ENCODE measurements around the gene MLH3. TPM values are rescaled to one million over a fixed set of nuclear protein-coding genes. Genes with fewer than 3 reads are reported as not detected.

MLH3 gene
- total RNA-seq, 4 donors from 2014 or later: 27.4 to 41.9 (median 31.1) TPM

- TF ChIP-seq, protein P1, sequence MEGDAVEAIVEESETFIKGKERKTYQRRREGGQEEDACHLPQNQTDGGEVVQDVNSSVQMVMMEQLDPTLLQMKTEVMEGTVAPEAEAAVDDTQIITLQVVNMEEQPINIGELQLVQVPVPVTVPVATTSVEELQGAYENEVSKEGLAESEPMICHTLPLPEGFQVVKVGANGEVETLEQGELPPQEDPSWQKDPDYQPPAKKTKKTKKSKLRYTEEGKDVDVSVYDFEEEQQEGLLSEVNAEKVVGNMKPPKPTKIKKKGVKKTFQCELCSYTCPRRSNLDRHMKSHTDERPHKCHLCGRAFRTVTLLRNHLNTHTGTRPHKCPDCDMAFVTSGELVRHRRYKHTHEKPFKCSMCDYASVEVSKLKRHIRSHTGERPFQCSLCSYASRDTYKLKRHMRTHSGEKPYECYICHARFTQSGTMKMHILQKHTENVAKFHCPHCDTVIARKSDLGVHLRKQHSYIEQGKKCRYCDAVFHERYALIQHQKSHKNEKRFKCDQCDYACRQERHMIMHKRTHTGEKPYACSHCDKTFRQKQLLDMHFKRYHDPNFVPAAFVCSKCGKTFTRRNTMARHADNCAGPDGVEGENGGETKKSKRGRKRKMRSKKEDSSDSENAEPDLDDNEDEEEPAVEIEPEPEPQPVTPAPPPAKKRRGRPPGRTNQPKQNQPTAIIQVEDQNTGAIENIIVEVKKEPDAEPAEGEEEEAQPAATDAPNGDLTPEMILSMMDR (IDR thresholded peaks at IDR 0.05; ENCODE audit: low read depth): no peak
Measured at GRCh38 chr14:74980398-74980730, 70.9 kb downstream of the MLH3 start.

- TF ChIP-seq, protein P1 (IDR thresholded peaks at IDR 0.05; ENCODE audit: low read depth): no peak
Measured at GRCh38 chr14:74979442-74980397, 71.5 kb downstream of the MLH3 start.

DNA sequence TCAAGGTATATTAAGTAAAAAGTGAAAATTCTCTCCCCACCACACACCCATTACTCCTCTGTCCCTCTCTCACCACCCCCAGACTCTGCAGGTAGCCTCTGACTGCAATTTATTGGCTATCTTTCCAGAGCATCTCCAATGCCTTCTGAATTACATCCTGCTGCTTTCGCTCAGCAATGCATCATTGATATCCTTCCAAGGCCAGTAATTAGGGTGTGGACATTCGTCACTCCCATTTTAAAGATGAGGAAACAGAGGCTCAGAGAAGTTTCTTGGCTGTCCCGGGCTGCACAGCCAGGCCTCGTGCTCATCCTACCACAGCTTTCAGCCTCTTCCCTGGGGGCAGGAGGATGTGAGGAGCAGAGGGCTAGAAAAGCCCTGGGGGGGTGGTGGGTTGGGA lies 72.2 kb downstream of the MLH3 start:
- TF ChIP-seq, protein P1 (IDR thresholded peaks at IDR 0.05; ENCODE audit: low read depth): no peak

DNA sequence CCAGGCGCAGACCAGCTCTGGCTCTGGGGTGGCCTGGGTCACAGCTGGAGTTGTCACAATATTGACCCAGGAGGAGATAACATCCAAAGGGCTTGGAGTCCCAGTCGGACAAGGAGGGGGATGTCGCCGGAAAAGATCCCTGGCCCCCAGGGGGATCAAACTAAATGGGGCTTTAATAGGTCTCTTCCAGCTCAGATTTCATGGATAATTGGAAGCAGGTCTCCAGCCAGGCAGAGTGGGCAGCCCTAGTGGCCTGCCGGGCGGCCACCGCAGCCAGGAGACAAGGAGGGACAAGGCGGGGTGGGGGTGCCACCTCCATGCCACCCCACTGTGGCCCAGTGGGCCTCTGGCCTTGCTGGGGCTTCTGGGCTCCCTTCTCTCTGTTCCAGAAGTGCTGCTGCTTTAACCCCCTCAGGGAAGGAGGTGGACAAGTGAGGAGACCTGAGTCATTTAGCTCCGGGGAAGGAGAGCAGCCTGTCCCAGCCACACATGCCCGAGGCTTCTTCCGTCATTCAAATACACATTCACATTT lies 72.8 kb downstream of the MLH3 start:
- TF ChIP-seq, protein P1 (IDR thresholded peaks at IDR 0.05; ENCODE audit: low read depth): no peak

DNA sequence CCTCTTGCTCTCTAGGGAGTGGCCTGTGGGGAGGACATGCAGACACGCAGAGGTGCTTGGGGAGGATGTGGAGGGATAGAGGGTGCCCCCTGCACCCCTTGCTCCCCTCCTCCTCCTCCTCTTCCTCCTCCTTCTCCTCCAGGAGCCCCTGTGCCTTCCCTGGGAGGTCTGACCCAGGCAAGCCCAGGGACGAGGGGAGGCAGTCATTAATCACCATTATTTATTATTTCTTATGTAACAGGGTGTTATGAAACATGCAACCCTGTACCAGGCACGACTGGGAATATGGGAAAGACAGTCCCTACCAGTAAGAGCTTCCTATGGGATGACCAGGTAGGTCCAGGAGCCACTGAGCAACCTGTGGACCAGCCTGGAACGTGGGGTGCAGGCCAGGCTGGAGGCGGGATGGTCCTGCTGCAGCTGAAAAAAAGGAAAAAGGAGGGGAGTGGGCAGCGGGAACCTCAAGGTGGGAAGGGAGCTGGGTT lies 73.3 kb downstream of the MLH3 start:
- TF ChIP-seq, protein P1 (IDR thresholded peaks at IDR 0.05; ENCODE audit: low read depth): no peak

- TF ChIP-seq, protein P1 (IDR thresholded peaks at IDR 0.05; ENCODE audit: low read depth): no peak
Measured at GRCh38 chr14:74977164-74977900, 73.9 kb downstream of the MLH3 start.

Data from subcutaneous adipose tissue (tissue), 4 donors.